NT2/D1 (cell line): ENCODE measurements around the gene CATSPERD.

Source experiments
- YY1 ChIP-seq: IDR thresholded peaks from 2 replicates; pipeline ENCODE4 v1.6.1; 2011; ENCODE audit not compliant: insufficient read length, insufficient read depth
- ZNF274 ChIP-seq: IDR thresholded peaks from 2 replicates; pipeline ENCODE4 v1.6.1; 2011; ENCODE audit warnings: mild to moderate bottlenecking, low read depth, low read length

- TF ChIP-seq YY1 (no peak), ZNF274 (no peak)
Observed at GRCh38 chr19:5711713-5712161, 8.7 kb upstream of the CATSPERD start.
